ENCODE data around the gene NFATC2. TPM values are rescaled to one million over a fixed set of nuclear protein-coding genes. Genes with fewer than 3 reads are reported as not detected.

Gene NFATC2
- polyA plus RNA-seq, 1 of the 3 experiments (the other 2 are of a cell fraction), result 0.36 TPM

GRCh38 chr20:51578145-51578459, 35.6 kb upstream of the NFATC2 start (continued):
- TF ChIP-seq FOXM1 (IDR thresholded peaks at IDR 0.05; ENCODE audit: low read depth), result no peak

- no peaks in the 10 kb centered on the region for H3K9me3 ChIP-seq
- no peaks in the 10 kb centered on the region for H4K20me1 ChIP-seq (ENCODE audit: insufficient read depth)
- CTCF ChIA-PET, result interaction anchor here (0.7 to 1.7 kb wide), 2 partner anchors 17 to 590 kb away, joined by 4 to 7 read pairs; no protein-coding TSS in a partner anchor
- no peaks in the 10 kb centered on the region for H3K79me2 ChIP-seq (ENCODE audit: insufficient read depth)
- no peaks in the 10 kb centered on the region for H3K27me3 ChIP-seq (ENCODE audit: insufficient read depth)
- no peak overlapping the region for H3K4me3 ChIP-seq (ENCODE audit: low read depth in 2 of 2, low read length in 1 of 2)
- TF ChIP-seq RFX5 (IDR thresholded peaks at IDR 0.05; ENCODE audit: low read length) (no peak), PBX3 (IDR thresholded peaks at IDR 0.05) (no peak), MEF2A (IDR thresholded peaks at IDR 0.05; ENCODE audit: borderline replicate concordance, low read depth) (no peak), ELF1 (IDR thresholded peaks at IDR 0.05) (no peak), CHD2 (IDR thresholded peaks at IDR 0.05; ENCODE audit: low read length, partially characterized antibody) (no peak), GATA2 (CRISPR knock-in tag; IDR thresholded peaks at IDR 0.05) (no peak), GABPA (IDR thresholded peaks at IDR 0.05; ENCODE audit: low read depth) (no peak), EZH2phosphoT487 (IDR thresholded peaks at IDR 0.05; ENCODE audit: borderline replicate concordance, low read depth) (no peak)
- TF ChIP-seq, protein P1, sequence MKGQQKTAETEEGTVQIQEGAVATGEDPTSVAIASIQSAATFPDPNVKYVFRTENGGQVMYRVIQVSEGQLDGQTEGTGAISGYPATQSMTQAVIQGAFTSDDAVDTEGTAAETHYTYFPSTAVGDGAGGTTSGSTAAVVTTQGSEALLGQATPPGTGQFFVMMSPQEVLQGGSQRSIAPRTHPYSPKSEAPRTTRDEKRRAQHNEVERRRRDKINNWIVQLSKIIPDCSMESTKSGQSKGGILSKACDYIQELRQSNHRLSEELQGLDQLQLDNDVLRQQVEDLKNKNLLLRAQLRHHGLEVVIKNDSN (IDR thresholded peaks at IDR 0.05; ENCODE audit: borderline replicate concordance, low read depth), result no peak
- no peak overlapping the region for H3K9ac ChIP-seq
- no peaks in the 10 kb centered on the region for H3K4me1 ChIP-seq (ENCODE audit: control insufficient read depth in 1 of 2, insufficient read depth in 2 of 2, low read depth in 1 of 2, low read length in 1 of 2)
- no peak overlapping the region for H3K27ac ChIP-seq (ENCODE audit: low read depth in 2 of 2, low read length in 1 of 2)
- no peak overlapping the region for H2AFZ ChIP-seq (ENCODE audit: low read depth)
- no peaks in the 10 kb centered on the region for H3F3A ChIP-seq (replicated peaks; ENCODE audit: insufficient read depth)
- 79% methylated on average over 10 of the region's 11 CpGs for WGBS (ENCODE audit: low lambda C conversion rate)
- no peak for DNase-seq
- POLR2A ChIA-PET, result no interaction called here
- no peaks in the 10 kb centered on the region for H3K36me3 ChIP-seq (replicated peaks in 1 of 2; ENCODE audit: control insufficient read depth in 1 of 2, insufficient read depth in 2 of 2, low read length in 1 of 2)
- no peaks in the 10 kb centered on the region for H3K9me2 ChIP-seq
- H3K4me2 ChIP-seq, result no peak overlapping the region
These were observed 35.1 kb upstream of the NFATC2 start for GRCh38 chr20:51577432-51578144.

DNA sequence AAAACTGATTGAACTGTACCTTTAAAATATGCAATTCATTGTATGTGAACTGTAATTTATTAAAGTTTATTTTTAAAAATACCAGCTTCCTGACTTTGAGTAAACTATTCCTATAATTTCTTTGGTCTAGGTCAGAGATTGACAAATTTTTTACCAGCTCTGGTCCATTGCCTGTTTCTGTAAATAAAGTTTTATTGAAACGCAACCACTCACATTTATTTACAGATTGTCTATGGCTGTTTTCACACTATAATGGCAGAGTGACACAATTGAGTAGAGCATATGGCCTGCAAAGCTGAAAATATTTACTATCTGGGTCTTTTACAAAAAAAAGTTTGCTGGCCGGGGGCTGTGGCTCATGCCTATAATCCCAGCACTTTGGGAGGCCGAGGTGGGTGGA, 33.0 kb upstream of the NFATC2 start:
- POLR2A ChIA-PET, result no interaction called here
- DNase-seq, result no peak
- H3K36me3 ChIP-seq (replicated peaks in 1 of 2; ENCODE audit: control insufficient read depth in 1 of 2, insufficient read depth in 2 of 2, low read length in 1 of 2), result no peaks in the 10 kb centered on the region
- no peak overlapping the region for H3K27ac ChIP-seq (ENCODE audit: low read depth in 2 of 2, low read length in 1 of 2)
- CTCF ChIA-PET, result interaction anchor here (0.6 to 1.7 kb wide), 3 partner anchors 10 to 163 kb away, joined by 4 read pairs; no protein-coding TSS in a partner anchor
- no peaks in the 10 kb centered on the region for H4K20me1 ChIP-seq (ENCODE audit: insufficient read depth)
- H3K9me2 ChIP-seq, result no peaks in the 10 kb centered on the region
- WGBS (ENCODE audit: low lambda C conversion rate), result 74% methylated on average over 3 of the region's 3 CpGs
- no peak overlapping the region for H3K4me3 ChIP-seq (ENCODE audit: low read depth in 2 of 2, low read length in 1 of 2)
- no peaks in the 10 kb centered on the region for H3K9me3 ChIP-seq
- no peaks in the 10 kb centered on the region for H3F3A ChIP-seq (replicated peaks; ENCODE audit: insufficient read depth)
- H2AFZ ChIP-seq (ENCODE audit: low read depth), result no peak overlapping the region
- no peaks in the 10 kb centered on the region for H3K4me1 ChIP-seq (ENCODE audit: control insufficient read depth in 1 of 2, insufficient read depth in 2 of 2, low read depth in 1 of 2, low read length in 1 of 2)
- no peak overlapping the region for H3K9ac ChIP-seq
- TF ChIP-seq, protein P2, sequence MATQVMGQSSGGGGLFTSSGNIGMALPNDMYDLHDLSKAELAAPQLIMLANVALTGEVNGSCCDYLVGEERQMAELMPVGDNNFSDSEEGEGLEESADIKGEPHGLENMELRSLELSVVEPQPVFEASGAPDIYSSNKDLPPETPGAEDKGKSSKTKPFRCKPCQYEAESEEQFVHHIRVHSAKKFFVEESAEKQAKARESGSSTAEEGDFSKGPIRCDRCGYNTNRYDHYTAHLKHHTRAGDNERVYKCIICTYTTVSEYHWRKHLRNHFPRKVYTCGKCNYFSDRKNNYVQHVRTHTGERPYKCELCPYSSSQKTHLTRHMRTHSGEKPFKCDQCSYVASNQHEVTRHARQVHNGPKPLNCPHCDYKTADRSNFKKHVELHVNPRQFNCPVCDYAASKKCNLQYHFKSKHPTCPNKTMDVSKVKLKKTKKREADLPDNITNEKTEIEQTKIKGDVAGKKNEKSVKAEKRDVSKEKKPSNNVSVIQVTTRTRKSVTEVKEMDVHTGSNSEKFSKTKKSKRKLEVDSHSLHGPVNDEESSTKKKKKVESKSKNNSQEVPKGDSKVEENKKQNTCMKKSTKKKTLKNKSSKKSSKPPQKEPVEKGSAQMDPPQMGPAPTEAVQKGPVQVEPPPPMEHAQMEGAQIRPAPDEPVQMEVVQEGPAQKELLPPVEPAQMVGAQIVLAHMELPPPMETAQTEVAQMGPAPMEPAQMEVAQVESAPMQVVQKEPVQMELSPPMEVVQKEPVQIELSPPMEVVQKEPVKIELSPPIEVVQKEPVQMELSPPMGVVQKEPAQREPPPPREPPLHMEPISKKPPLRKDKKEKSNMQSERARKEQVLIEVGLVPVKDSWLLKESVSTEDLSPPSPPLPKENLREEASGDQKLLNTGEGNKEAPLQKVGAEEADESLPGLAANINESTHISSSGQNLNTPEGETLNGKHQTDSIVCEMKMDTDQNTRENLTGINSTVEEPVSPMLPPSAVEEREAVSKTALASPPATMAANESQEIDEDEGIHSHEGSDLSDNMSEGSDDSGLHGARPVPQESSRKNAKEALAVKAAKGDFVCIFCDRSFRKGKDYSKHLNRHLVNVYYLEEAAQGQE (IDR thresholded peaks at IDR 0.05; ENCODE audit: low read depth, low read length), result no peak
- no peak for TF ChIP-seq TEAD4 (IDR thresholded peaks at IDR 0.05; ENCODE audit: borderline replicate concordance, insufficient read depth)
- no peak for TF ChIP-seq SIN3A (IDR thresholded peaks at IDR 0.05; ENCODE audit: borderline replicate concordance, low read depth, low read length)
- no peak for TF ChIP-seq NFIC (IDR thresholded peaks at IDR 0.05; ENCODE audit: borderline replicate concordance)
- TF ChIP-seq EZH2phosphoT487 (IDR thresholded peaks at IDR 0.05; ENCODE audit: borderline replicate concordance, low read depth), result no peak
- no peaks in the 10 kb centered on the region for H3K79me2 ChIP-seq (ENCODE audit: insufficient read depth)
- H3K27me3 ChIP-seq (ENCODE audit: insufficient read depth), result no peaks in the 10 kb centered on the region
- no peak overlapping the region for H3K4me2 ChIP-seq
